Thyroid gland (tissue), 4 donors: ENCODE data around the gene SLC32A1. TPM values are rescaled to one million over a fixed set of nuclear protein-coding genes. Genes with fewer than 3 reads are reported as not detected.
A peak's percentile ranks its signal among the peaks of the same experiment; 100 is the strongest.

ENCODE experiments used
- DNase-seq, 2 donors: peaks; one replicate each; pipeline ENCODE4 v3.0.0-alpha.2; 2019
- H3K27ac ChIP-seq, 3 donors: fragments of 200-600 bp; sonication (generic); 1 replicate in 2 of 3; 2 replicates in 1 of 3; pipeline ENCODE4 v1.5.1; 2016 to 2019; ENCODE audit warnings: mild to moderate bottlenecking in 1 of 3, moderate library complexity in 1 of 3
- H3K27me3 ChIP-seq: fragments of 200-600 bp; sonication (generic); one replicate; pipeline ENCODE4 v1.5.1; 2019
- H3K36me3 ChIP-seq, 2 donors: fragments of 200-600 bp; sonication (generic); one replicate each; pipeline ENCODE4 v1.5.1; 2016 to 2019
- H3K4me1 ChIP-seq, 2 donors: fragments of 200-600 bp; sonication (generic); one replicate each; pipeline ENCODE4 v1.5.1; 2017 to 2019
- H3K4me3 ChIP-seq, 3 donors: fragments of 200-600 bp; sonication (generic); replicated peaks in 1 of 3; 1 replicate in 2 of 3; 2 replicates in 1 of 3; pipeline ENCODE4 v1.5.1; 2016; ENCODE audit warnings: mild to moderate bottlenecking in 1 of 3
- H3K9me3 ChIP-seq: fragments of 200-600 bp; sonication (generic); one replicate; pipeline ENCODE4 v1.5.1; 2017
- POLR2A ChIP-seq, 2 donors: fragments of 450-650 bp; IDR thresholded peaks; one replicate each; pipeline ENCODE4 v1.6.1; 2017; ENCODE audit warnings: antibody characterized with exemption in 2 of 2, mild to moderate bottlenecking in 2 of 2, moderate library complexity in 1 of 2
- WGBS, 2 donors: methylation state at CpG; one replicate each; pipeline ENCODE4 v1.1.5; 2017; 5-methylcytosine and 5-hydroxymethylcytosine counted together
- intact Hi-C: fragments of 100-400 bp; cut with DNase I; formaldehyde crosslinking; loops from one replicate; pipeline ENCODE4 v1.15.1; 2023
- total RNA-seq, 4 donors: library from RNA; depleted of rRNA; stranded (reverse); fragments of >200 nt; gene quantifications; one replicate each; pipeline ENCODE4 v1.2.3, GENCODE V29; 2016
- TF ChIP-seq, protein P1 (sequence below), 6 experiments: fragments of 200-600 bp in 3 of 6; fragments of 450-650 bp in 3 of 6; sonication (generic) in 3 of 6; IDR thresholded peaks; one replicate each; pipeline ENCODE4 v1.5.1; 2016 to 2019; ENCODE audit warnings: antibody characterized with exemption in 6 of 6, mild to moderate bottlenecking in 2 of 6, inconsistent platforms in 1 of 6, moderate library complexity in 1 of 6

The SLC32A1 gene
- total RNA-seq, 4 donors from 2014 or later: not detected

DNA sequence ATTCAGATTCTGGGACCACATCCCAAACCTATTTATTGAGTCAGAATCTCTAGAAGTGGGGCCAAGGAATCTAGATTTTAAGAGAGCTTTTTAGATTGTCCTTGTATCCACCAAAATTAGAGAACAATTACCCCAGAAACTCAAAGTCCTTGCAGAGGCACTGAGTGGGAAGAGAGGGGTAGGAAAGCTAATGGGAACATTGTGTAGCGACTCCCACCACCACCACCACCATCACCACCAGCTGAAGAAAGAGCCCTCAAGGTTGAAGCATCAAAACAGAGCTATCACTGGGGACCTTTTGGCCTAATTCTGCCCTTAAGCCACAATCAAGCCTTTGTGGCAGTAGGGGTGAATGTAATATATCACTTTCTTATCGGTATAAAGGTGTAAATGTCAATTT is 39.0 kb upstream of the SLC32A1 start:
- TF ChIP-seq POLR2A (IDR thresholded peaks at IDR 0.05): no peak
- TF ChIP-seq, protein P1, sequence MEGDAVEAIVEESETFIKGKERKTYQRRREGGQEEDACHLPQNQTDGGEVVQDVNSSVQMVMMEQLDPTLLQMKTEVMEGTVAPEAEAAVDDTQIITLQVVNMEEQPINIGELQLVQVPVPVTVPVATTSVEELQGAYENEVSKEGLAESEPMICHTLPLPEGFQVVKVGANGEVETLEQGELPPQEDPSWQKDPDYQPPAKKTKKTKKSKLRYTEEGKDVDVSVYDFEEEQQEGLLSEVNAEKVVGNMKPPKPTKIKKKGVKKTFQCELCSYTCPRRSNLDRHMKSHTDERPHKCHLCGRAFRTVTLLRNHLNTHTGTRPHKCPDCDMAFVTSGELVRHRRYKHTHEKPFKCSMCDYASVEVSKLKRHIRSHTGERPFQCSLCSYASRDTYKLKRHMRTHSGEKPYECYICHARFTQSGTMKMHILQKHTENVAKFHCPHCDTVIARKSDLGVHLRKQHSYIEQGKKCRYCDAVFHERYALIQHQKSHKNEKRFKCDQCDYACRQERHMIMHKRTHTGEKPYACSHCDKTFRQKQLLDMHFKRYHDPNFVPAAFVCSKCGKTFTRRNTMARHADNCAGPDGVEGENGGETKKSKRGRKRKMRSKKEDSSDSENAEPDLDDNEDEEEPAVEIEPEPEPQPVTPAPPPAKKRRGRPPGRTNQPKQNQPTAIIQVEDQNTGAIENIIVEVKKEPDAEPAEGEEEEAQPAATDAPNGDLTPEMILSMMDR (IDR thresholded peaks at IDR 0.05): no peak
- Histone ChIP-seq H3K36me3 (no peaks in the 10 kb centered on the region), H3K4me1 (no peaks in the 10 kb centered on the region), H3K27ac (no peak overlapping the region), H3K4me3 (no peak overlapping the region), H3K9me3 (no peaks in the 10 kb centered on the region), H3K27me3 (no peaks in the 10 kb centered on the region)
- DNase-seq: no peak
- intact Hi-C loops: no loop called here
- WGBS, 2 donors: 67 to 68% methylated on average over 2 of the region's 2 CpGs

- Histone ChIP-seq H3K27me3 (no peaks in the 10 kb centered on the region), H3K27ac (no peak overlapping the region), H3K9me3 (no peaks in the 10 kb centered on the region), H3K4me1 (no peaks in the 10 kb centered on the region), H3K4me3 (no peak overlapping the region), H3K36me3 (no peaks in the 10 kb centered on the region)
- intact Hi-C loops: no loop called here
- no peak for TF ChIP-seq POLR2A (IDR thresholded peaks at IDR 0.05)
- TF ChIP-seq, protein P1 (IDR thresholded peaks at IDR 0.05): no peak
- WGBS, 2 donors: 12 to 13% methylated on average over 14 of the region's 14 CpGs
- peak; percentile 36 to 62 for DNase-seq
Measured at GRCh38 chr20:38685853-38686473, 38.3 kb upstream of the SLC32A1 start.

DNA sequence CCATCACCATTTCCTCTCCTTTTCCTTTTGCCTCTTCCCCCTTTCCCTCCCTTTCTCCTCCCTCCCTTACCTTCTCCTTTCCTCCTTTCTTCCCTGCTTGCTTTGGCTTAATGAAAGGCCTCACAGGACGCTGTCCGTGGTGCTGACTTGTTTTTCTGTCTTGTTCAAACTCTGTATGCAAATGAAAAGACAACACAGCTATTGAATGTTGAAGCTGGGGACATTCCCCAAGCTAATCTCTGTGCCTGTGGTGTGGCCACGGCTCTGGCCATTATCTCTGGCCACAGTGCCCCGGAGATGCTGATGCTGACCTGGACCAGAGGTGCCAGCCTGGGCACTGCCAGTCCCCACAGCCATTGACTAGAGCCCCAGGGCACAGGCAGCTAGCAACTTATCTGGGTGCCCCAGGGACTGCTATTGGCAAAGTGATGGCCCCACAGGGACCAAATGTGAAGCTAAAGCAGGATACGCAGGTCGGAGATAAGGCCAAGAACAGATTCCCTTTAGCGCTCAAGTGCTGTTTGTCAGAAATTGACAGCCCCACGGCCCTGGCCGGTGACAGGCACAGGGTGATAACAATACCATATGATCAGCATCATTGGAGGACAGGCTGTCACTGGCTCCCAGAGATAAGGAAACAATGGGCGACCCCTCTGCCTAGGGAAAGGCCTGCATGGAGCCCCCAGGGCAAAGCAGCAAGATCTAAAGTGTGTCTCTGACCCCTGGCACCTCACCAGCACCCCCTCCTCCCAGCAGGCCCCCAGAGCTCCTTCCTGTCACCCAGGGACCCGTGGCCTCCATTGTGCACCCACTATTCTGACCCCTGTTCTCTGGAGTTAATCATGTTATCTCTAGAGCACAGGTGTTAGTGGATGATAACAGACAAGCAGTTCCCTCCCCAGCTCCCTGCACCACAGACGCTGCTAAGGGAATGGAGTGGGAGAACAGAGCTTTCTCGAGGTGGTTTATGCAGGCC is 31.6 kb upstream of the SLC32A1 start:
- no peak for TF ChIP-seq POLR2A (IDR thresholded peaks at IDR 0.05)
- peak; percentile 34 to 78 for DNase-seq
- Histone ChIP-seq H3K36me3 (no peaks in the 10 kb centered on the region), H3K9me3 (no peaks in the 10 kb centered on the region), H3K27me3 (no peaks in the 10 kb centered on the region), H3K4me3 (no peak overlapping the region), H3K4me1 (no peaks in the 10 kb centered on the region), H3K27ac (no peak overlapping the region)
- 13 to 32% methylated on average over 10 to 13 of the region's 13 CpGs for WGBS, 2 donors
- intact Hi-C loops: no loop called here

DNA sequence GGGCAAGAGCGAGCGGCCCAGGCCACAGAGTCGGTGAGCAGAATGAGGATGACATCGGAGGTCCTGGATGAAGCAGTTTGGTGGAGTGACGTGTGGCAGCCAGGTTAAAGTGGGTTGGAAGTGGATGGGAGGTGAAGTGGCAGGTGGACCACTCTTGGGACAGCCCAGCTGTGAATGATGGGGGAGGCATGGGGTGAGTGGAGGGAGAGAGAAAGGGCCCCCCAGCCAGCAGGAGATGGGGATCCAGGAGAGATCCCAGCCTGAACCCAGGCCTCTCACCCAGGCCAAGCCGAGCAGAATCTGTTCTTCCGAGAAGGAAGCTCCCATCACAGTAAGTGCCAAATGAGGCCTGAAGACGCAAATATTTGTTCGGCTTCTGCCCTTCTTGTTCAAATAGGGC is 27.0 kb upstream of the SLC32A1 start:
- H3K36me3 ChIP-seq: no peaks in the 10 kb centered on the region
- WGBS, 2 donors: 50 to 63% methylated on average over 9 of the region's 9 CpGs

GRCh38 chr20:38698541-38698940 is 25.7 kb upstream of the SLC32A1 start:
- intact Hi-C loops: no loop called here
- Histone ChIP-seq H3K27me3 (no peaks in the 10 kb centered on the region), H3K4me3 (no peak overlapping the region), H3K36me3 (no peaks in the 10 kb centered on the region), H3K9me3 (no peaks in the 10 kb centered on the region), H3K4me1 (no peaks in the 10 kb centered on the region), H3K27ac (no peak overlapping the region)
- DNase-seq: no peak
- TF ChIP-seq POLR2A (IDR thresholded peaks at IDR 0.05): no peak
- TF ChIP-seq, protein P1 (IDR thresholded peaks at IDR 0.05): no peak
- WGBS, 2 donors: 73 to 83% methylated on average over 15 of the region's 15 CpGs

More for the DNA sequence above, 27.0 kb upstream of the SLC32A1 start:
- Histone ChIP-seq H3K27me3 (no peaks in the 10 kb centered on the region), H3K4me3 (no peak overlapping the region), H3K4me1 (no peaks in the 10 kb centered on the region), H3K9me3 (no peaks in the 10 kb centered on the region), H3K27ac (no peak overlapping the region)
- no peak for TF ChIP-seq POLR2A (IDR thresholded peaks at IDR 0.05)
- TF ChIP-seq, protein P1 (IDR thresholded peaks at IDR 0.05): no peak
- DNase-seq: no peak
- intact Hi-C loops: no loop called here
